ENCODE data around the gene MED12L. TPM values are rescaled to one million over a fixed set of nuclear protein-coding genes. Genes with fewer than 3 reads are reported as not detected.

Gene MED12L
- total and polyA plus RNA-seq, 10 of the 15 experiments (the other 5 are each of a cell fraction or from before 2014, with no cell fraction given): 0.01 to 0.06 (median 0.03) TPM; not detected in 2

DNA sequence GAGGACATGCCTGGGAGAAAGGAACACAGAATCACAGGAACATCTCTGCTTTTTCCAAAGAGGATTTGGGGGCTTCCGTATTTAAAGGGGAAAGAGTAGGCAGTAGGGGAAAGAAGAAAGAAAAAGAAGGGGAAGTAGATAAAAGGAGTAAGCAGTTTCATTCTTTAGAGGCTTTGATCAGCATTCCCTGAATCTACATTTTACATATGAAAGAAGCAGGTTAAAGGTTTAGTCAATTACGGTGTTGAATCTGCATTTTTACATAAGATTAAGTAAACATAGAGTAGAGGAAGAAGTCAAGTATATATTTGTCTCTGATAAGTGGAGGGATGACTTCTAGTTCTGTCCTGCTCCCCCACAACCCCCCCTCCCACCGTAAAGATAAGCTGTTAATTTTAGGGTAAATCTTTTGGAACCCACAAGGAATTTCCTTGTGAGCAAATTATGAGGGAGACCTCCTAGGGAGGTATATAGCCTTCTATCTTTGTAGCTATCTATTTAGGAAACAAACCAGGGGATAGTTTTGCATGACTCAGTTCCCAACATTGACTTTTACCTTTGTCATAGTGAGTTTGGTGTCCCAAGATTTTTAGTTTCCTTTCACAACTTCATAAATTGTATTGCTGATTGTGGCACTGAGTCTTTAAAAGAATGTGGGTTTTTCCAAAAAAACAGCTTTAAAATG, 307.8 kb downstream of the MED12L start:
- RAD21 ChIA-PET (ENCODE audit: unreplicated experiment): interaction anchor here (0.6 kb wide), 1 partner anchor 207 kb away, joined by 5 read pairs; no protein-coding TSS in a partner anchor
- WGBS (ENCODE audit: insufficient coverage, insufficient replicate concordance, low lambda C conversion rate, missing lambda C conversion rate): 47% methylated on average over 3 of the region's 3 CpGs

More for the DNA sequence above, 307.8 kb downstream of the MED12L start:
- ChIA-PET CTCF (interaction anchor here (1.0 to 1.3 kb wide), 2 partner anchors 14 to 16 kb away, joined by 3 read pairs; no protein-coding TSS in a partner anchor), SMC1A (ENCODE audit: uncharacterized antibody, unreplicated experiment) (interaction anchor here (1.5 to 3.1 kb wide), 2 partner anchors 8 to 14 kb away, joined by 4 to 22 read pairs; partner anchors contain the start of gene P2RY12), POLR2A (no interaction called here)
- Histone ChIP-seq H2AFZ (ENCODE audit: control insufficient read depth, low read depth, low read length) (no peak overlapping the region), H3K27ac (ENCODE audit: control insufficient read depth, insufficient read depth) (no peak overlapping the region), H3K27me3 (replicated peaks in 1 of 2; ENCODE audit: control insufficient read depth in 2 of 2, insufficient read depth in 2 of 2, low read length in 1 of 2) (no peaks in the 10 kb centered on the region; a peak in 1 of 4 replicates), H3K9ac (ENCODE audit: control insufficient read depth, insufficient read depth, low read length) (no peak overlapping the region), H3K9me3 (replicated peaks; ENCODE audit: control insufficient read depth, insufficient read depth, low read length) (no peaks in the 10 kb centered on the region; the same call in 2 of the 3 replicates), H3K4me2 (ENCODE audit: control insufficient read depth, insufficient read depth) (no peak overlapping the region), H3K36me3 (ENCODE audit: control insufficient read depth in 2 of 2, insufficient read depth in 2 of 2, low read length in 1 of 2) (no peaks in the 10 kb centered on the region), H4K20me1 (ENCODE audit: control insufficient read depth, insufficient read depth) (no peaks in the 10 kb centered on the region), H3K79me2 (ENCODE audit: control insufficient read depth, insufficient read depth, low read length) (no peaks in the 10 kb centered on the region), H3K4me1 (ENCODE audit: control insufficient read depth, insufficient read depth, low read length) (no peaks in the 10 kb centered on the region), H3K4me3 (no peak overlapping the region)
- ATAC-seq (no peak), FAIRE-seq (no peak), DNase-seq (ENCODE audit: low read depth, low spot score) (no peak)
- BruUV-seq (replicated peaks): no TSS peak
- TF ChIP-seq FOS (IDR thresholded peaks at IDR 0.05; ENCODE audit: borderline replicate concordance, extremely low read depth, insufficient read length): no peak
- TF ChIP-seq, protein P1, sequence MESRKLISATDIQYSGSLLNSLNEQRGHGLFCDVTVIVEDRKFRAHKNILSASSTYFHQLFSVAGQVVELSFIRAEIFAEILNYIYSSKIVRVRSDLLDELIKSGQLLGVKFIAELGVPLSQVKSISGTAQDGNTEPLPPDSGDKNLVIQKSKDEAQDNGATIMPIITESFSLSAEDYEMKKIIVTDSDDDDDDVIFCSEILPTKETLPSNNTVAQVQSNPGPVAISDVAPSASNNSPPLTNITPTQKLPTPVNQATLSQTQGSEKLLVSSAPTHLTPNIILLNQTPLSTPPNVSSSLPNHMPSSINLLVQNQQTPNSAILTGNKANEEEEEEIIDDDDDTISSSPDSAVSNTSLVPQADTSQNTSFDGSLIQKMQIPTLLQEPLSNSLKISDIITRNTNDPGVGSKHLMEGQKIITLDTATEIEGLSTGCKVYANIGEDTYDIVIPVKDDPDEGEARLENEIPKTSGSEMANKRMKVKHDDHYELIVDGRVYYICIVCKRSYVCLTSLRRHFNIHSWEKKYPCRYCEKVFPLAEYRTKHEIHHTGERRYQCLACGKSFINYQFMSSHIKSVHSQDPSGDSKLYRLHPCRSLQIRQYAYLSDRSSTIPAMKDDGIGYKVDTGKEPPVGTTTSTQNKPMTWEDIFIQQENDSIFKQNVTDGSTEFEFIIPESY (IDR thresholded peaks at IDR 0.05): no peak
- no peak for TF ChIP-seq EP300 (IDR thresholded peaks at IDR 0.05; ENCODE audit: borderline replicate concordance in 1 of 2, control insufficient read depth in 1 of 2, low read depth in 2 of 2, low read length in 2 of 2)
- no peak for TF ChIP-seq PAX8 (IDR thresholded peaks at IDR 0.05)
- no peak for TF ChIP-seq ZZZ3 (IDR thresholded peaks at IDR 0.05; ENCODE audit: control insufficient read depth, insufficient read length, low read depth)
- no peak for TF ChIP-seq TCF3 (IDR thresholded peaks at IDR 0.05; ENCODE audit: borderline replicate concordance, insufficient read depth, low read depth, low read length)
- no peak for TF ChIP-seq CHD2 (IDR thresholded peaks at IDR 0.05; ENCODE audit: borderline replicate concordance, low read depth, low read length)
- TF ChIP-seq NR2C2 (IDR thresholded peaks at IDR 0.05; ENCODE audit: borderline replicate concordance, control insufficient read depth, insufficient read length, low read depth): no peak
- no peak for TF ChIP-seq MXI1 (IDR thresholded peaks at IDR 0.05; ENCODE audit: low read depth, low read length)
- TF ChIP-seq JUND (IDR thresholded peaks at IDR 0.05; ENCODE audit: low read depth, low read length): no peak
- no peak for TF ChIP-seq TCF7 (IDR thresholded peaks at IDR 0.05; ENCODE audit: borderline replicate concordance)
- TF ChIP-seq, protein P2, sequence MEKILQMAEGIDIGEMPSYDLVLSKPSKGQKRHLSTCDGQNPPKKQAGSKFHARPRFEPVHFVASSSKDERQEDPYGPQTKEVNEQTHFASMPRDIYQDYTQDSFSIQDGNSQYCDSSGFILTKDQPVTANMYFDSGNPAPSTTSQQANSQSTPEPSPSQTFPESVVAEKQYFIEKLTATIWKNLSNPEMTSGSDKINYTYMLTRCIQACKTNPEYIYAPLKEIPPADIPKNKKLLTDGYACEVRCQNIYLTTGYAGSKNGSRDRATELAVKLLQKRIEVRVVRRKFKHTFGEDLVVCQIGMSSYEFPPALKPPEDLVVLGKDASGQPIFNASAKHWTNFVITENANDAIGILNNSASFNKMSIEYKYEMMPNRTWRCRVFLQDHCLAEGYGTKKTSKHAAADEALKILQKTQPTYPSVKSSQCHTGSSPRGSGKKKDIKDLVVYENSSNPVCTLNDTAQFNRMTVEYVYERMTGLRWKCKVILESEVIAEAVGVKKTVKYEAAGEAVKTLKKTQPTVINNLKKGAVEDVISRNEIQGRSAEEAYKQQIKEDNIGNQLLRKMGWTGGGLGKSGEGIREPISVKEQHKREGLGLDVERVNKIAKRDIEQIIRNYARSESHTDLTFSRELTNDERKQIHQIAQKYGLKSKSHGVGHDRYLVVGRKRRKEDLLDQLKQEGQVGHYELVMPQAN (conservative IDR thresholded peaks at IDR 0.05): no peak
- no peak for TF ChIP-seq PAX5 (IDR thresholded peaks at IDR 0.05; ENCODE audit: borderline replicate concordance, low read depth, low read length)
- no peak for TF ChIP-seq DPF2 (IDR thresholded peaks at IDR 0.05)
- in situ Hi-C loops (cut with MboI): no loop called here
- intact Hi-C loops (cut with micrococcal nuclease; ENCODE audit: unreplicated experiment): no loop called here

Data from GM12878 (cell line).